Sigmoid colon (tissue), 4 donors: ENCODE results near the gene ZNF3.

Experiments
- CTCF ChIP-seq, 4 experiments: fragments of 450-650 bp in 3 of 4; fragments of 200-600 bp in 1 of 4; IDR thresholded peaks; one replicate each; pipeline ENCODE4 v1.5.1; 2016 to 2019; ENCODE audit warnings: antibody characterized with exemption in 4 of 4, mild to moderate bottlenecking in 3 of 4, moderate library complexity in 2 of 4
- POLR2A ChIP-seq, 2 donors: fragments of 450-650 bp; IDR thresholded peaks; one replicate each; pipeline ENCODE4 v1.6.1; 2016; ENCODE audit warnings: antibody characterized with exemption in 2 of 2, mild to moderate bottlenecking in 2 of 2, moderate library complexity in 2 of 2
- POLR2AphosphoS5 ChIP-seq, 4 donors: sonication (generic); formaldehyde crosslinking; IDR thresholded peaks; one replicate each; pipeline ENCODE4 v1.6.1; 2017; ENCODE audit warnings: antibody characterized with exemption in 4 of 4

DNA sequence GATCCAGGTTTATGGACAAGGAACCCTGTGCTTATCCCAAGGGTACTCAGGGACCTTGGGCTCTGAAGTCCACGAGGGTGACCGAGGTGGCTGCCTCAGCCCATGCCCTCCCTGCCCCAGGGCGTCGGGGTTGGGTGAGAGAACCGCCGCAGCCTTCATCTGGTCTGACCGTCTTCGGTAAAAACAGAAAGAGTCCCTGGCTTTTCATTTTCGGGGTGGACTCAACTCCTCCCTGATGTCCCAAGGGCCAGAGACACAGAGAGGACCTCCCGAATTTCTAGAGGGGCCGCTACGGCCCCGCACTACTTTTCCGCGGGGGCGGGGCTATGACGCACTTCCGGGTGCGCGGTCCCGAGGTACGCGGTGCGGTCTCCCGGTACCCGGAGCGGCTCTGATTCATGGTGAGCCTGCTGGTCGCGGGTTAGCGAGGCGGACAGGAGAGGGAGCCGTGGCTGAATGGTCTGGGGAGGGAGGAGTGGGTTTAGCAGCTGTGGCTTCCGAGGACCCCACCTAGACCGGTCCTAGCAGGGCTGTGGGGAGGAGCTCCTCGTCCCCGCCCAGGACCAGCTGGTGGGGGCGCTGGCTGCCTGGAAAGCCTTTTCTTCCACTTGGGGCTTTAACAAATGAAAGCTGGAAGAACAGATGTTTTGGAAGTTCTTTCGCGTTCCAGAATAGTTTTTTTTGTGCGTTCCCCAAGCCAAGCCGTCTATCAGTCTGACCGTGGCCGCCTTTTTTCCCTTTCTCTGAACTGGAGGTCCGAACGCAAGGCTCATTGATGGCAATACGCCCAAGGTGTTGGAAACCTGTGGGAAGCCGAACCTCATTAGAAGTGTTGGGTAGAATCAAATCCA lies 31.9 kb downstream of the ZNF3 start, which contains the start of gene ZSCAN21:
- peak; percentile 90 to 97 (median 94) for TF ChIP-seq POLR2AphosphoS5 (IDR thresholded peaks at IDR 0.05)
- TF ChIP-seq POLR2A (IDR thresholded peaks at IDR 0.05): peak; percentile 80 to 85
- TF ChIP-seq CTCF (IDR thresholded peaks at IDR 0.05): no peak
